H1 (cell line): ENCODE results near the gene ZNF28. TPM values are rescaled to one million over a fixed set of nuclear protein-coding genes. Genes with fewer than 3 reads are reported as not detected.

Source experiments
- CTCF ChIA-PET: fragments of 300-600 bp; sonication (Branson Sonifier 250); formaldehyde crosslinking; loops from one replicate; lab custom pipeline; 2021; ENCODE audit not compliant: partially characterized antibody; lab: Charles Lee
- POLR2A ChIA-PET: fragments of 300-600 bp; sonication (Branson Sonifier 250); formaldehyde crosslinking; loops from one replicate; lab custom pipeline; 2021; ENCODE audit warnings: inconsistent platforms; ENCODE audit not compliant: partially characterized antibody; lab: Charles Lee
- DNase-seq, 2 experiments: peaks; one replicate each; pipeline versions ENCODE4 v3.0.0 to v3.0.0-alpha.2; 2010 to 2022; ENCODE audit warnings: low spot score in 2 of 2, low read depth in 1 of 2, mixed read lengths in 1 of 2
- FAIRE-seq: peaks from 2 replicates; lab custom pipeline; 2011; peaks lifted over from hg19 to GRCh38; lab: Jason Lieb, UNC
- H2AFZ ChIP-seq: 2 replicates; pipeline ENCODE4 v1.8.1; 2012; ENCODE audit warnings: low read length, inconsistent platforms
- H2AK5ac ChIP-seq: 2 replicates; pipeline ENCODE4 v1.6.1; 2013; ENCODE audit warnings: low read depth, low read length
- H2BK120ac ChIP-seq: replicated peaks from 2 replicates; pipeline ENCODE3; 2013; ENCODE audit warnings: low read depth, low read length, inconsistent platforms
- H2BK12ac ChIP-seq: 2 replicates; pipeline ENCODE4 v1.6.1; 2013; ENCODE audit warnings: low read depth, low read length
- H2BK15ac ChIP-seq: 2 replicates; pipeline ENCODE4 v1.6.1; 2013; ENCODE audit warnings: low read length
- H2BK20ac ChIP-seq: 2 replicates; pipeline ENCODE4 v1.6.1; 2013; ENCODE audit warnings: low read length
- H2BK5ac ChIP-seq: 2 replicates; pipeline ENCODE4 v1.6.1; 2013; ENCODE audit warnings: low read depth, low read length
- H3K14ac ChIP-seq: 2 replicates; pipeline ENCODE4 v1.6.1; 2013; ENCODE audit warnings: inconsistent platforms; ENCODE audit not compliant: insufficient read length
- H3K18ac ChIP-seq: 2 replicates; pipeline ENCODE4 v1.6.1; 2013; ENCODE audit warnings: low read length; ENCODE audit errors: extremely low read depth
- H3K23ac ChIP-seq: 2 replicates; pipeline ENCODE4 v1.6.1; 2013; ENCODE audit warnings: inconsistent platforms; ENCODE audit not compliant: insufficient read length
- H3K23me2 ChIP-seq: 2 replicates; pipeline ENCODE4 v1.6.1; 2013; ENCODE audit warnings: low read depth, low read length
- H3K27ac ChIP-seq: 2 replicates; pipeline ENCODE4 v1.6.1; 2011; ENCODE audit warnings: low read depth, low read length, inconsistent platforms
- H3K27me3 ChIP-seq, 4 experiments: replicated peaks in 1 of 4; 1 replicate in 1 of 4; 2 replicates in 3 of 4; pipeline versions ENCODE4 v1.6.1 to v1.8.1; 2011 to 2013; ENCODE audit warnings: low read length in 3 of 4, mild to moderate bottlenecking in 3 of 4, inconsistent platforms in 2 of 4, mixed read lengths in 2 of 4, moderate library complexity in 1 of 4; ENCODE audit not compliant: control insufficient read depth in 3 of 4, insufficient read depth in 3 of 4; ENCODE audit errors: extremely low read depth in 1 of 4
- H3K36me3 ChIP-seq, 4 experiments: 2 replicates each; pipeline versions ENCODE4 v1.6.1 to v1.8.1; 2011 to 2013; ENCODE audit warnings: mild to moderate bottlenecking in 4 of 4, low read length in 3 of 4, moderate library complexity in 2 of 4, control low read depth in 1 of 4, inconsistent platforms in 1 of 4; ENCODE audit not compliant: insufficient read depth in 4 of 4, control insufficient read depth in 2 of 4
- H3K4ac ChIP-seq: replicated peaks from 2 replicates; pipeline ENCODE3; 2013; ENCODE audit warnings: low read length, low read depth, mixed read lengths, inconsistent platforms; ENCODE audit not compliant: insufficient read length
- H3K4me1 ChIP-seq, 4 experiments: replicated peaks in 1 of 4; 1 replicate in 1 of 4; 2 replicates in 3 of 4; pipeline versions ENCODE4 v1.6.1 to v1.8.1; 2011 to 2013; ENCODE audit warnings: low read length in 3 of 4, inconsistent platforms in 2 of 4, mixed read lengths in 1 of 4; ENCODE audit not compliant: insufficient read depth in 4 of 4, control insufficient read depth in 3 of 4
- H3K4me2 ChIP-seq, 2 experiments: 2 replicates each; pipeline versions ENCODE4 v1.6.1 to v1.8.1; 2011 to 2013; ENCODE audit warnings: low read depth in 2 of 2, low read length in 2 of 2, control low read depth in 1 of 2, inconsistent platforms in 1 of 2, mild to moderate bottlenecking in 1 of 2; ENCODE audit not compliant: insufficient read depth in 1 of 2
- H3K4me3 ChIP-seq, 4 experiments: fragments of 200-600, 300-600 bp in 1 of 4; sonication (generic), shearing (Covaris generic), sonication (Bioruptor Twin) in 1 of 4; 2 replicates each; pipeline versions ENCODE4 v1.5.1 to v1.8.1; 2011 to 2016; ENCODE audit warnings: low read length in 4 of 4, low read depth in 3 of 4, control low read depth in 2 of 4, inconsistent platforms in 2 of 4, mild to moderate bottlenecking in 2 of 4, mixed read lengths in 1 of 4, moderate library complexity in 1 of 4; ENCODE audit not compliant: insufficient read depth in 2 of 4; ENCODE audit errors: extremely low read depth in 1 of 4
- H3K56ac ChIP-seq: replicated peaks from 2 replicates; pipeline ENCODE3; 2013; ENCODE audit warnings: low read depth, mild to moderate bottlenecking, mixed read lengths, low read length, inconsistent platforms; ENCODE audit not compliant: insufficient read length
- H3K79me1 ChIP-seq: 2 replicates; pipeline ENCODE4 v1.6.1; 2013; ENCODE audit warnings: low read depth, low read length, control low read depth
- H3K79me2 ChIP-seq, 2 experiments: 2 replicates each; pipeline versions ENCODE4 v1.6.1 to v1.8.1; 2012 to 2013; ENCODE audit warnings: low read length in 2 of 2, mild to moderate bottlenecking in 2 of 2, inconsistent platforms in 1 of 2; ENCODE audit not compliant: insufficient read depth in 2 of 2, control insufficient read depth in 1 of 2
- H3K9ac ChIP-seq, 4 experiments: replicated peaks in 1 of 4; 1 replicate in 1 of 4; 2 replicates in 3 of 4; pipeline versions ENCODE4 v1.6.1 to v1.8.1; 2011 to 2013; ENCODE audit warnings: low read depth in 3 of 4, low read length in 3 of 4, control low read depth in 2 of 4, mild to moderate bottlenecking in 2 of 4, moderate library complexity in 2 of 4, inconsistent platforms in 1 of 4; ENCODE audit errors: extremely low read depth in 1 of 4
- H3K9me3 ChIP-seq, 2 experiments: 2 replicates each; pipeline versions ENCODE4 v1.6.1 to v1.8.1; 2012 to 2013; ENCODE audit warnings: mild to moderate bottlenecking in 2 of 2, moderate library complexity in 2 of 2, control low read depth in 1 of 2, inconsistent platforms in 1 of 2, low read depth in 1 of 2, low read length in 1 of 2, mixed read lengths in 1 of 2; ENCODE audit not compliant: insufficient read depth in 2 of 2
- H4K20me1 ChIP-seq, 2 experiments: replicated peaks in 1 of 2; 2 replicates each; pipeline versions ENCODE3 to v1.8.1; 2011 to 2013; ENCODE audit warnings: inconsistent platforms in 2 of 2, low read length in 2 of 2, mild to moderate bottlenecking in 1 of 2; ENCODE audit not compliant: insufficient read depth in 2 of 2, control insufficient read depth in 1 of 2
- H4K5ac ChIP-seq: 2 replicates; pipeline ENCODE4 v1.6.1; 2013; ENCODE audit warnings: low read length, low read depth, mixed read lengths, inconsistent platforms; ENCODE audit not compliant: insufficient read length
- H4K8ac ChIP-seq: 2 replicates; pipeline ENCODE4 v1.8.0; 2013; ENCODE audit warnings: mild to moderate bottlenecking, moderate library complexity, low read length, inconsistent platforms; ENCODE audit not compliant: insufficient read depth; ENCODE audit errors: extremely low read depth
- H4K91ac ChIP-seq: replicated peaks from 2 replicates; pipeline ENCODE3; 2013; ENCODE audit warnings: low read length, mixed read lengths, inconsistent platforms; ENCODE audit not compliant: insufficient read length
- ATF3 ChIP-seq: IDR thresholded peaks from 2 replicates; pipeline ENCODE4 v1.6.1; 2011; ENCODE audit warnings: low read depth, mild to moderate bottlenecking, low read length; ENCODE audit not compliant: insufficient read depth
- BRCA1 ChIP-seq: IDR thresholded peaks from 2 replicates; pipeline ENCODE4 v1.6.1; 2012; ENCODE audit warnings: low read depth, low read length, improper control_type of control experiment
- CBX8 ChIP-seq: fragments of 300-800, 300-1000 bp; sonication (generic); IDR thresholded peaks from 2 replicates; pipeline ENCODE4 v1.7.1; 2016; ENCODE audit warnings: low read depth, low read length, borderline replicate concordance
- CREB1 ChIP-seq: IDR thresholded peaks from 2 replicates; pipeline ENCODE4 v1.6.1; 2012; ENCODE audit warnings: inconsistent platforms
- JUN ChIP-seq: IDR thresholded peaks from 2 replicates; pipeline ENCODE4 v1.6.1; 2011; ENCODE audit warnings: low read depth, mild to moderate bottlenecking, improper control_type of control experiment, low read length
- POU5F1 ChIP-seq: IDR thresholded peaks from 2 replicates; pipeline ENCODE4 v1.6.1; 2011; ENCODE audit warnings: low read depth, mild to moderate bottlenecking, low read length, moderate library complexity
- RAD21 ChIP-seq, 2 experiments: IDR thresholded peaks in 1 of 2; conservative IDR thresholded peaks in 1 of 2; 2 replicates each; pipeline ENCODE4 v1.6.1; 2011; ENCODE audit warnings: low read depth in 2 of 2, low read length in 2 of 2, improper control_type of control experiment in 1 of 2, inconsistent platforms in 1 of 2, mild to moderate bottlenecking in 1 of 2, moderate library complexity in 1 of 2
- SIX5 ChIP-seq: IDR thresholded peaks from 2 replicates; pipeline ENCODE4 v1.6.1; 2011; ENCODE audit warnings: mild to moderate bottlenecking, low read depth, low read length
- SRF ChIP-seq: IDR thresholded peaks from 2 replicates; pipeline ENCODE4 v1.6.1; 2011; ENCODE audit warnings: mild to moderate bottlenecking, low read depth, low read length, moderate library complexity
- YY1 ChIP-seq: IDR thresholded peaks from 2 replicates; pipeline ENCODE4 v1.6.1; 2011; ENCODE audit warnings: low read depth, mild to moderate bottlenecking, low read length
- WGBS, 2 experiments: shearing (Covaris generic) in 1 of 2; methylation state at CpG; one replicate each; pipeline versions ENCODE4 v1.1.6 to v1.1.7; 2013 to 2015; ENCODE audit warnings: low lambda C conversion rate in 2 of 2, mixed read lengths in 2 of 2, inconsistent platforms in 1 of 2, low coverage in 1 of 2, missing lambda C conversion rate in 1 of 2; ENCODE audit not compliant: insufficient replicate concordance in 2 of 2, insufficient coverage in 1 of 2, insufficient read length in 1 of 2; ENCODE audit errors: extremely low coverage in 1 of 2, missing lambda C conversion rate in 1 of 2; 5-methylcytosine and 5-hydroxymethylcytosine counted together
- polyA plus RNA-seq, 7 experiments: library from polyadenylated mRNA; depleted of rRNA in 3 of 7; stranded (reverse) in 5 of 7; unstranded in 2 of 7; fragments of >200 nt in 5 of 7; fragments of 200-250 nt in 2 of 7; gene quantifications; 1 replicate in 5 of 7; 2 replicates in 1 of 7; 4 replicates in 1 of 7; pipeline versions ENCODE4 v1.2.1 to v1.2.3, GENCODE V29; 2011 to 2013; ENCODE audit warnings: missing spikeins in 2 of 7, mixed read lengths in 2 of 7
- total RNA-seq: library from RNA; stranded (reverse); fragmentation: NEBNext Ultra II Directional; extraction: Animal tissue kit (Norgen Biotek cat#: 25700); gene quantifications from 2 replicates; pipeline ENCODE4 v1.2.1, GENCODE V29; 2021

Gene ZNF28
- total and polyA plus RNA-seq, 2 of the 8 experiments (the other 6 are each of a cell fraction or from before 2014, with no cell fraction given), result 7.3 to 23.0 TPM

- Histone ChIP-seq H2BK20ac (no peak overlapping the region), H3K56ac (no peak overlapping the region), H3K27me3 (no peaks in the 10 kb centered on the region), H3K4ac (no peak overlapping the region), H4K8ac (no peak overlapping the region), H2BK120ac (no peak overlapping the region), H4K20me1 (no peaks in the 10 kb centered on the region), H3K4me1 (no peaks in the 10 kb centered on the region), H2BK12ac (no peak overlapping the region), H3K79me1 (no peaks in the 10 kb centered on the region), H3K36me3 (no peaks in the 10 kb centered on the region), H3K79me2 (no peaks in the 10 kb centered on the region), H3K23ac (no peak overlapping the region), H3K14ac (no peak overlapping the region), H2AK5ac (no peak overlapping the region), H4K91ac (no peak overlapping the region), H2BK5ac (no peak overlapping the region), H3K4me2 (no peak overlapping the region), H3K18ac (no peak overlapping the region), H2AFZ (no peak overlapping the region), H3K9ac (no peak overlapping the region), H3K27ac (no peak overlapping the region), H3K9me3 (0 out of 4 replicates have a peak, but pooled peaks cover 0 to 2% of the 10 kb centered on the region in 2 experiments), H3K4me3 (no peak overlapping the region), H3K23me2 (no peaks in the 10 kb centered on the region), H2BK15ac (no peak overlapping the region), H4K5ac (no peak overlapping the region)
- FAIRE-seq (no peak), DNase-seq (no peak)
- TF ChIP-seq CBX8, result no peak
- no peak for TF ChIP-seq RAD21 (IDR thresholded peaks at IDR 0.05 in 1 of 2, conservative IDR thresholded peaks at IDR 0.05 in 1 of 2; ENCODE audit: low read depth in 2 of 2, low read length in 2 of 2)
- TF ChIP-seq BRCA1, result no peak
- no peak for TF ChIP-seq ATF3
- TF ChIP-seq SIX5, result no peak
- TF ChIP-seq JUN, result no peak
- TF ChIP-seq POU5F1, result no peak
- TF ChIP-seq SRF, result no peak
- no peak for TF ChIP-seq YY1
- no peak for TF ChIP-seq CREB1
- POLR2A ChIA-PET, result no interaction called here
- WGBS, 2 experiments, result 73% methylated on average over 4 of the region's 4 CpGs; no CpG with 5 or more reads in 1 of the 2 experiments
- CTCF ChIA-PET, result interaction anchor here (0.9 to 1.0 kb wide), 3 partner anchors 58 to 148 kb away, joined by 3 to 4 read pairs (median 3); no protein-coding TSS in a partner anchor
Observed at GRCh38 chr19:52749780-52750179, 71.7 kb downstream of the ZNF28 start.
